ENCODE data around the gene SCTR.

Gene SCTR

DNA sequence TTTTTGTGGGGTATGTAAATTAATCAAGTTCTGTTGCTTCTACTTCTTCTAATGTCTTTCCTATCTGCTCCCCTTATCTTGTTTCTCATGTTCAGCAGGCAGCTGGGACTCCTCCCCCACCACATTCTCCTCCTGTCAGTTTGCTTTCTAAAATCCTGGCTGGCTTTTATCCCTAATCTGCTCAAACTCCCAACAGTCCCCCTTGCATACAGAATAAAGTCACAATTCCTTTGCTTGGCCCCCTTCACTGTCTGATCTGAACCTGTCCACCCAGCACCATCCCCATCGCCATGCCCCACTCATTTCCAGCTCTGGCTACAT, 22.1 kb upstream of the SCTR start:
- no peak overlapping the region for H3K9ac ChIP-seq

GRCh38 chr2:119545754-119546446, 21.6 kb upstream of the SCTR start:
- no peaks in the 10 kb centered on the region for H3K79me2 ChIP-seq
- H3K27me3 ChIP-seq (ENCODE audit: control insufficient read depth, insufficient read depth, low read length): no peaks in the 10 kb centered on the region
- no peak overlapping the region for H2AFZ ChIP-seq
- no peaks in the 10 kb centered on the region for H3K9me3 ChIP-seq (ENCODE audit: control insufficient read depth, low read length)
- no peak overlapping the region for H3K4me3 ChIP-seq (ENCODE audit: low read depth, low read length)
- TF ChIP-seq, protein P1, sequence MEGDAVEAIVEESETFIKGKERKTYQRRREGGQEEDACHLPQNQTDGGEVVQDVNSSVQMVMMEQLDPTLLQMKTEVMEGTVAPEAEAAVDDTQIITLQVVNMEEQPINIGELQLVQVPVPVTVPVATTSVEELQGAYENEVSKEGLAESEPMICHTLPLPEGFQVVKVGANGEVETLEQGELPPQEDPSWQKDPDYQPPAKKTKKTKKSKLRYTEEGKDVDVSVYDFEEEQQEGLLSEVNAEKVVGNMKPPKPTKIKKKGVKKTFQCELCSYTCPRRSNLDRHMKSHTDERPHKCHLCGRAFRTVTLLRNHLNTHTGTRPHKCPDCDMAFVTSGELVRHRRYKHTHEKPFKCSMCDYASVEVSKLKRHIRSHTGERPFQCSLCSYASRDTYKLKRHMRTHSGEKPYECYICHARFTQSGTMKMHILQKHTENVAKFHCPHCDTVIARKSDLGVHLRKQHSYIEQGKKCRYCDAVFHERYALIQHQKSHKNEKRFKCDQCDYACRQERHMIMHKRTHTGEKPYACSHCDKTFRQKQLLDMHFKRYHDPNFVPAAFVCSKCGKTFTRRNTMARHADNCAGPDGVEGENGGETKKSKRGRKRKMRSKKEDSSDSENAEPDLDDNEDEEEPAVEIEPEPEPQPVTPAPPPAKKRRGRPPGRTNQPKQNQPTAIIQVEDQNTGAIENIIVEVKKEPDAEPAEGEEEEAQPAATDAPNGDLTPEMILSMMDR (IDR thresholded peaks at IDR 0.05): no peak
- H3K27ac ChIP-seq: no peak overlapping the region
- no peaks in the 10 kb centered on the region for H3K4me1 ChIP-seq
- no peak overlapping the region for H3K9ac ChIP-seq
- H3K36me3 ChIP-seq (ENCODE audit: control insufficient read depth, insufficient read depth, low read length): no peaks in the 10 kb centered on the region
- no peak overlapping the region for H3K4me2 ChIP-seq (ENCODE audit: low read length)

More for the DNA sequence above, 22.1 kb upstream of the SCTR start:
- no peaks in the 10 kb centered on the region for H3K79me2 ChIP-seq
- no peak overlapping the region for H3K4me3 ChIP-seq (ENCODE audit: low read depth, low read length)
- TF ChIP-seq, protein P1 (IDR thresholded peaks at IDR 0.05): no peak
- H3K27me3 ChIP-seq (ENCODE audit: control insufficient read depth, insufficient read depth, low read length): no peaks in the 10 kb centered on the region
- H3K4me2 ChIP-seq (ENCODE audit: low read length): no peak overlapping the region
- no peaks in the 10 kb centered on the region for H3K36me3 ChIP-seq (ENCODE audit: control insufficient read depth, insufficient read depth, low read length)
- H3K4me1 ChIP-seq: no peaks in the 10 kb centered on the region
- H3K27ac ChIP-seq: no peak overlapping the region
- no peaks in the 10 kb centered on the region for H3K9me3 ChIP-seq (ENCODE audit: control insufficient read depth, low read length)
- no peak overlapping the region for H2AFZ ChIP-seq

DNA sequence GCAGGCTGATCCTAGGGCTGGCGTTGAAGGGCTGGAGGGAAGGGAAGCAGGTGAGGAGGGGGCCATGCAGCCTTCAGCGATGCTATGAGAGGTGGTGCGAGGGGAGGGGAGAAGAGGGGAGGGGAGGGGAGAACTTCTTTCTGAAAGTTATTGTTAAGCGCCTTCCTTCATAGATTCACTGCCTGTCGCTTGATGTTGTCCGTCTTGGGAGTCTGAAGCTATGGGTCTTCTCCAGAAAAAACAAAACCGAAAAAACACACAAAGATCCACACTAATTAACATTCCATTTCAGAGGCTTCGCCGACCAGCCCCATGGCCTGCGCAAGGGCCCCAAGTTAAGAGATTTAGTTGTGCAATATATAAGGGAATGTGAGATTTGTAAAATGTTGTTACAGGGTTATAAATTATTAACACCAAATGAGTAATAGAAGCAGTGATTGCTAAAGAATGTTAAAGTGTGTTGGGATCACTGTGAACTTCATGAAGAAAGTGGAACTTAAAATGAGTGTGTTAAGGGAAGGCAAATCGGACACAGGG, 20.7 kb upstream of the SCTR start:
- no peak overlapping the region for H3K9ac ChIP-seq
- H2AFZ ChIP-seq: peak overlapping the region; percentile 97
- no peaks in the 10 kb centered on the region for H3K9me3 ChIP-seq (ENCODE audit: control insufficient read depth, low read length)
- TF ChIP-seq, protein P1 (IDR thresholded peaks at IDR 0.05): no peak
- no peaks in the 10 kb centered on the region for H3K4me1 ChIP-seq
- no peaks in the 10 kb centered on the region for H3K36me3 ChIP-seq (ENCODE audit: control insufficient read depth, insufficient read depth, low read length)
- H3K4me2 ChIP-seq (ENCODE audit: low read length): peak overlapping the region; percentile 93
- H3K27ac ChIP-seq: no peak overlapping the region
- H3K4me3 ChIP-seq (ENCODE audit: low read depth, low read length): peak overlapping the region; percentile 66
- no peaks in the 10 kb centered on the region for H3K27me3 ChIP-seq (ENCODE audit: control insufficient read depth, insufficient read depth, low read length)
- H3K79me2 ChIP-seq: no peaks in the 10 kb centered on the region

- Histone ChIP-seq H3K4me1 (no peaks in the 10 kb centered on the region), H3K27me3 (ENCODE audit: control insufficient read depth, insufficient read depth, low read length) (no peaks in the 10 kb centered on the region), H3K79me2 (no peaks in the 10 kb centered on the region), H3K27ac (no peak within 1 kb of the TSS), H3K36me3 (ENCODE audit: control insufficient read depth, insufficient read depth, low read length) (no peaks in the 10 kb centered on the region), H3K9me3 (ENCODE audit: control insufficient read depth, low read length) (no peaks in the 10 kb centered on the region), H3K4me2 (ENCODE audit: low read length) (peak within 1 kb of the TSS; percentile 93), H3K4me3 (ENCODE audit: low read depth, low read length) (peak within 1 kb of the TSS; percentile 66), H2AFZ (peak within 1 kb of the TSS; percentile 97), H3K9ac (peak within 1 kb of the TSS; percentile 20)
- TF ChIP-seq, protein P1 (IDR thresholded peaks at IDR 0.05): no peak
Measured at GRCh38 chr2:119544075-119544938, 20.0 kb upstream of the SCTR start, which contains the start of gene CFAP221. Gene CFAP221 (plus strand): TSS chr2:119544449. CDS start chr2:119546132, 1,683 bp downstream.

All from parathyroid adenoma (tissue), 2 donors.